Measurements from ENCODE around the gene COG3.
A peak's percentile ranks its signal among the peaks of the same experiment; 100 is the strongest.

The COG3 gene

GRCh38 chr13:45439008-45439407, 25.7 kb upstream of the COG3 start:
- no peak overlapping the region for H3K27ac ChIP-seq
- TF ChIP-seq ZFX (IDR thresholded peaks at IDR 0.05) (no peak), CTCF (conservative IDR thresholded peaks at IDR 0.05) (no peak)

GRCh38 chr13:45439781-45440462, 24.8 kb upstream of the COG3 start:
- peak overlapping the region; percentile 30; the same call in 1 of the 2 replicates for H3K27ac ChIP-seq
- no peak for TF ChIP-seq CTCF (conservative IDR thresholded peaks at IDR 0.05)
- no peak for TF ChIP-seq ZFX (IDR thresholded peaks at IDR 0.05)

- TF ChIP-seq ZFX (IDR thresholded peaks at IDR 0.05) = no peak
- TF ChIP-seq CTCF (conservative IDR thresholded peaks at IDR 0.05) = no peak; the same call in 1 of the 2 replicates
- H3K27ac ChIP-seq = no peak overlapping the region
Measured at GRCh38 chr13:45441633-45442032, 23.1 kb upstream of the COG3 start.

- no peak overlapping the region for H3K27ac ChIP-seq
- TF ChIP-seq ZFX (IDR thresholded peaks at IDR 0.05) (no peak), CTCF (conservative IDR thresholded peaks at IDR 0.05) (no peak)
Measured at GRCh38 chr13:45445053-45445452, 19.7 kb upstream of the COG3 start.

- no peak for TF ChIP-seq ZFX (IDR thresholded peaks at IDR 0.05)
- no peak for TF ChIP-seq CTCF (conservative IDR thresholded peaks at IDR 0.05)
- H3K27ac ChIP-seq = no peak overlapping the region
Measured at GRCh38 chr13:45446181-45446580, 18.6 kb upstream of the COG3 start.

GRCh38 chr13:45447050-45447661, 17.6 kb upstream of the COG3 start:
- no peak overlapping the region for H3K27ac ChIP-seq
- no peak for TF ChIP-seq ZFX (IDR thresholded peaks at IDR 0.05)
- TF ChIP-seq CTCF (conservative IDR thresholded peaks at IDR 0.05) = no peak

- H3K27ac ChIP-seq = no peak overlapping the region
- no peak for TF ChIP-seq ZFX (IDR thresholded peaks at IDR 0.05)
- TF ChIP-seq CTCF (conservative IDR thresholded peaks at IDR 0.05) = no peak
Measured at GRCh38 chr13:45448965-45449559, 15.7 kb upstream of the COG3 start.

Data from C4-2B (cell line).